Measurements from ENCODE around the gene CASTOR2.
"Not testable (repeated sequence)": the region's sequence is repeated elsewhere in the genome, so short reads cannot be mapped to it uniquely, and the experiment has no call there.

The CASTOR2 gene

GRCh38 chr7:74996361-74996760 is 31.9 kb downstream of the CASTOR2 start:
- not testable (repeated sequence) for DNase-seq

GRCh38 chr7:74997811-74998210 is 33.3 kb downstream of the CASTOR2 start:
- DNase-seq: not testable (repeated sequence)

- DNase-seq: not testable (repeated sequence)
These were observed 36.9 kb downstream of the CASTOR2 start for GRCh38 chr7:75001356-75001755.

GRCh38 chr7:75010036-75010435 is 45.5 kb downstream of the CASTOR2 start:
- no peak for DNase-seq

GRCh38 chr7:75017832-75018231 is 53.3 kb downstream of the CASTOR2 start:
- no peak for DNase-seq

GRCh38 chr7:75018570-75019364 is 54.3 kb downstream of the CASTOR2 start:
- no peak for DNase-seq

DNA sequence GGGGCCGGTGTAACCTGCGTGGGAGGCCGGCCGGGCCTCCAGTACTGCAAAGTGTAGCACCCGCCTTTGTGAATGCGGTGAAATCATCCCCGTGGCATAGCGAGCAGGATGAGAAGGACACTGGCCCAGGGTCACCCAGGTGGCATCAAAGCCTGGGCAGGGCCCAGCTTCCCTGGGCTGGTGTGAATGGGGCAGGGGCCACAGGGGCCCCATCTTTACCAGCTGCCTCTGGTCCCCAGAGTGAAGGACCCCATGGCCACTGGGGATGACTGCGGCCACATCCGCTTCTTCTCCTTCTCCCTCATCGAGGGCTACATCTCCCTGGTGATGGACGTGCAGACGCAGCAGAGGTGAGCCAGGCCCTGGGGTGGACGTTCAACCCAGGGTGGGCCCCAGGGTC is 55.3 kb downstream of the CASTOR2 start:
- DNase-seq: no peak

- DNase-seq: no peak
These were observed 60.4 kb downstream of the CASTOR2 start for GRCh38 chr7:75024922-75025321.

GRCh38 chr7:75028299-75028698 is 63.8 kb downstream of the CASTOR2 start:
- no peak for DNase-seq

DNA sequence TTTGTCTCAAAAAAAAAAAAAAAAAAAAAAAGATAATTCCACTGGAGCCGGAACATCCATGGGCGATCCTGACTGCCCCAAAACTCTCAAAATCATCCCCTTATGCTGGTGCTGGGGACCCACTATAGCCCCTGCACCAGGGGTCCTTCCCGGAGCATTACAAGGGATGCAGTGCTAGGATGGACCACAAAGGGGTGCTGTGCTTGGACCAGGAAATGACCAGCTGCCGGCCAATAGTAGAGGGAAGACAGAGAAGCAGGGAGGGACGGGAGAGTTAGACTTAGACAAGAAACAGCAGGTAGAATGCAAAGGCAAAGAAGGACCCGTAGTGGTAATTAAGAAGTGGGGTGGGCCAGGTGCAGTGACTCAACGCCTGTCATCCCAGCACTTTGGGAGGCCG is 68.6 kb downstream of the CASTOR2 start:
- DNase-seq: no peak

- DNase-seq: no peak
These were observed 69.3 kb downstream of the CASTOR2 start for GRCh38 chr7:75033826-75034225.

GRCh38 chr7:75038508-75038907 is 74.0 kb downstream of the CASTOR2 start:
- DNase-seq: no peak

GRCh38 chr7:75039166-75039565 is 74.7 kb downstream of the CASTOR2 start:
- no peak for DNase-seq

GRCh38 chr7:75039709-75040108 is 75.2 kb downstream of the CASTOR2 start:
- DNase-seq: no peak

- no peak for DNase-seq
These were observed 76.0 kb downstream of the CASTOR2 start for GRCh38 chr7:75040512-75040911.

DNA sequence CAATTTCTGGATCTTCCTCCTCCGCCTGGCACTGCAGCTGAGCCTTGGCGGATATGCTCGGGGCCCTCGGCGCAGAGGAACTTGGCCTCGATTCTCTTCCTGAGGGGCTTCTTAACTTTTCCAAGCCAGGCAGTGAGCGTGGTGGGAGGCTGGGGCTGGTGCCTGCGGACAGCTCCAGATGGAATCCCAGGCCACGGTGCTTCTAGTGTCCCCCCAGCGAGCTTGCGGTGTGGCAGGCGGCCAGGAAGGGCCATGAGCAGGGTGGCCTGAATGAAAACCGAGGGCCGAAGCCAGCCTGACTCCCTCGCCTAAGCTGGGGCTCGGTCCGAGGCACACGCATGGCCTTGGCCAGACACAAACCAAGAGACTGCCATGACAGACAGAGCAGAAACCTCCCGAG is 77.8 kb downstream of the CASTOR2 start:
- no peak for DNase-seq

DNA sequence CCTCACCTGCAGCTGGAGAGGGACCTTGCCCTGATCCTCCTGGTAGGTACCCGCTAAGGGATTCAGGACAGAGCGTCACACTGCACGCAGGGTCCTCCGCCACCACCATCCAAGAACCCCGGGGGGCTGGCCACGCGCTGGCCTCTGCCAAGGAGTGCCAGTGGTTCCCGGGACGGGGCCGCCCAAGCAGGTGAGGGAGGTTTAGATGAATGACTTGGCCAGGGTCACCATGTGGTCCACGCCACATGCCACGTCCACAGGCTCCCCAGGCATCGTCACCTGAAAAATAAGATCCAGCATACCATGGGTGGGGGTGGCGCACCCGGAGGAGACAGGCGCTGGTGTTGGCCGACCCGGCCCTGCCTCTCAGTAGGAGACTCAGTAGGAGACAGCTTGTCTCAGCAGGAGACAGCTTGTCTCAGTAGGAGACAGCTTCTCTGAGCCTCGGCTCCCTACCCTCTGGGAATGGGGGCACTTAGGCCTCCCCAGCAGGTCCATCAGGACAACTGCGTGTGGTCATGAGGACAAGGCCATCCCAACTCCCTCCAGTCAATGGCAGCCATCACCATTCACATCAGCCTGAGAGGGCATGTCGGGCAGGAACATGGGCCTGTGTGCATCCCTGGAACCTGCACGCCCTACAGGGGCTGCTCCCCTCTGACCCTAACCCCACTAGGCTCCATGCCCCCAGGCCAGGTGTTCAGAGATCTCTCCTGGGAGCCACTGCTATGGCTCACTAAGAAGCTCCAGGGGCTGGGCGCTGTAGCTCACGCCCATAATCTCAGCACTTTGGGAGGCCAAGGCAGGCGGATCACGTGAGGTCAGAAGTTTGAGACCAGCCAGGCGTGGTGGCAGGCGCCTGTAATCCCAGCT is 78.6 kb downstream of the CASTOR2 start:
- DNase-seq: no peak

- DNase-seq: no peak
These were observed 81.4 kb downstream of the CASTOR2 start for GRCh38 chr7:75045881-75046280.

DNA sequence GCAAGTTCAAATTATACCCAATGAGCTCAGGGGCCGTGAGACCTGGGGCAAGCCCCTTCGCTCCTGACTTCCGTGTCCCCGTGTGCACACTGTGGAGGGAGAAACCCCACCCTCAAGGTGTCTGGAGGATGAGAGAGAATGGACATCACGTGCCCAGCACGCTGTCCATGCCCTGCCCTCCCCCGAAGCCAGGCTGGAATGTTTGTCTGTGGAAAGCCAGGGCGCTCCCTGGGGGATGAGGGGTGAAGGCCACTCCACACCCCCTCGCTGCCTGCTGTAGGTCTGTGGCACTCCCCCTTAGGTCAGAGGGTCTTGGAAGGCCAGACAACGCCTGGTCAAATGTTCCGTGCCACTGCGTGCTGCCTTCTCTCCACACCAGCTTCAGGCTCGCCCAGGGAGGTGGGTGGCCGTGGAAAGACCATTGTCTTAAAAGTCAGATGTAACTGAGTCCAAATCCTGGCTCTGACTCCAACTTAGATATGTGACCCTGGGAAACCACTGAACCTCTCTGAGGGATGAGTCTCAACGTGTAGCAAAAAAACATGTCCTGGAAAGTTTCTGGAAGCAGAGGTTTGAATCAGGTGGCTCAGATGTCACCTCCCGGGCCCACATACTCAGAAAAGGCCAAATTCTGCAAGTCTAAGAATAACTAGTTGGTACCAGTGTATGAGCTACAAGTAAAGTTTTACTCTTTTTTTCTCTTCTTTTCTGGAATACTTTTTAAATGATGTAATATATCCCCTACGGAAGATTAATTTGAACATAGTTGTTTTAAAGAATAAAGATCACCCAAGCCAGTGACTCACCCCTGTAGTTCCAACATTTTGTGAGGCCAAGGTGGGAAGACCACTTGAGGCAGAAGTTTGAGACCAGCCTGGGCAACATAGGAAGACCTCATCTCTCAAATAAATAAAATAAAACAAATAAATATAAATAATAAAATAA is 84.2 kb downstream of the CASTOR2 start:
- DNase-seq: no peak

DNA sequence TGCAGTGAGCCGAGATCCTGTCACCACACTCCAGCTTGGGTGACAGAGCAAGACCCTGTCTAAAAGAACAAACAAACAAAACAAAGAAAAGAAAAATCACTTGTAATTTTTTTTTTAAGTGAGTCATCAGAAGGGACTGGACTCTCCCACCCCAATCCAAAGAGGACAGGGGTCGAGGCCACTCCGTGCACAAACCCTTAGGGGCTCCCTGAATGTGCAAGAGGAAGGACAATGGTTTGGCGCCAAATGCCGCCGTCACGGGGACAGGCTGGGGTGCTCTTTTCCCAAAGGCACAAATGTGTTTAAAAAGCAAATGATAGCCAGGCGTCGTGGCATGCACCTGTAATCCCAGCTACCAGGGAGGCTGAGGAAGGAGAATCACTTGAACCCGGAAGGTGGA is 85.3 kb downstream of the CASTOR2 start:
- no peak for DNase-seq

GRCh38 chr7:75050501-75050900 is 86.0 kb downstream of the CASTOR2 start:
- DNase-seq: no peak

GRCh38 chr7:75054744-75055143 is 90.2 kb downstream of the CASTOR2 start:
- no peak for DNase-seq

- no peak for DNase-seq
These were observed 90.7 kb downstream of the CASTOR2 start for GRCh38 chr7:75055155-75055554.
